Prostate gland (tissue), 2 donors: ENCODE data around the gene SERPINB7. TPM values are rescaled to one million over a fixed set of nuclear protein-coding genes. Genes with fewer than 3 reads are reported as not detected.

Source experiments
- DNase-seq: peaks from one replicate; pipeline ENCODE4 v3.0.0-alpha.2; 2019; ENCODE audit warnings: low spot score
- H3K27ac ChIP-seq, 2 donors: fragments of 200-600 bp; sonication (generic); 2 replicates each; pipeline ENCODE4 v1.5.1; 2017 to 2019
- H3K27me3 ChIP-seq: fragments of 200-600 bp; sonication (generic); replicated peaks from 2 replicates; pipeline ENCODE4 v1.5.1; 2019; ENCODE audit not compliant: insufficient read depth
- H3K36me3 ChIP-seq, 2 donors: fragments of 200-600 bp; sonication (generic); 1 replicate in 1 of 2; 2 replicates in 1 of 2; pipeline versions ENCODE4 v1.5.1 to v1.8.1; 2017 to 2019
- H3K4me1 ChIP-seq: fragments of 200-600 bp; sonication (generic); replicated peaks from 2 replicates; pipeline ENCODE4 v1.5.1; 2019
- H3K4me3 ChIP-seq, 2 donors: fragments of 200-600 bp; sonication (generic); 2 replicates each; pipeline ENCODE4 v1.5.1; 2017 to 2019
- H3K9me3 ChIP-seq: fragments of 200-600 bp; sonication (generic); 2 replicates; pipeline ENCODE4 v1.5.1; 2017
- CTCF ChIP-seq, 4 experiments: fragments of 200-600 bp in 2 of 4; fragments of 450-650 bp in 2 of 4; sonication (generic) in 2 of 4; IDR thresholded peaks; 1 replicate in 3 of 4; 2 replicates in 1 of 4; pipeline ENCODE4 v1.5.1; 2016 to 2019; ENCODE audit warnings: antibody characterized with exemption in 4 of 4, mild to moderate bottlenecking in 2 of 4, moderate library complexity in 2 of 4
- POLR2A ChIP-seq: fragments of 450-650 bp; IDR thresholded peaks from one replicate; pipeline ENCODE4 v1.6.1; 2016; ENCODE audit warnings: antibody characterized with exemption, mild to moderate bottlenecking
- POLR2AphosphoS5 ChIP-seq: sonication (generic); formaldehyde crosslinking; IDR thresholded peaks from one replicate; pipeline ENCODE4 v1.6.1; 2017; ENCODE audit warnings: antibody characterized with exemption
- WGBS: methylation state at CpG from one replicate; pipeline ENCODE4 v1.1.5; 2018; 5-methylcytosine and 5-hydroxymethylcytosine counted together
- intact Hi-C: fragments of 100-400 bp; cut with DNase I; formaldehyde crosslinking; loops from one replicate; pipeline ENCODE4 v1.14.2; 2022
- total RNA-seq, 2 donors: library from RNA; depleted of rRNA; stranded (reverse); fragments of >200 nt; gene quantifications; one replicate each; pipeline ENCODE4 v1.1.0, GENCODE V29; 2016

The SERPINB7 gene
- total RNA-seq, 2 donors from 2014 or later: 0.97 TPM; not detected in 1

DNA sequence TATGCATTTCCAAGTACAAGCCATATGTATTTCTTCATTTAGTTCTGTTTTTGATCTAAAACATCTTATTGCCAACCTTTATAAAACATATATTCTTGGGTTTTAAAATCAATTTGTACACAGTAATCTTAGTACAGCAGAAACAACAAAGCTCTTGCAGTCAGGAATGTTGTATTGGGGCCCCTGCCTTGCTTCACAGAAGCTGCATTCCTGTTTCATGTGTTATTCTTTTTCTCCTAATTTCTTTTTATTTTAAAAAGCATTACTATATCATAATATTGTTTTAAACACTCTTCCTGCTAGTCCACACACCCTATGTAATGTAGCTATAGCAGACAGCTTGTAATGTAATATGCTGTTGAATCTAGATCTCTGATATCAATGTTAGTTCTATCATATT lies 24.0 kb downstream of the SERPINB7 start:
- intact Hi-C loops: no loop called here

DNA sequence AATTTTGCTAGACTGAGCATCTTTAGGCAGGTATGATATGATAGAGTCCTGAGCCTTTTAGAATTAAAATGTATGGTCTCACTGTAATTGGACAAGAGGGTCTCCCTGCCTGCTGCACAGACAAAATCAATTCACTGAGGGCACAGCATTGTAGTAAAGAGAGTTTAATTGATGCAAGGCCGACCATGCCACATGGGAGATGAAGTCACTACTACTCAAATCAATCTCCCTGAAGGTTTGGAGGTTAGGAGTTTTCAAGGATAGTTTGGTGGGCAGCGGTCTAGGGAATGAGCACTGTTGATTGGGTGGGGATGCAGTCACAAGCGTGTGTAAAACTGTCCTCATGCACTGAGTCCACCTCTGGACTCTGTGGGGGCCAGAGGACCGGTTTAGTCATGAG lies 26.1 kb downstream of the SERPINB7 start:
- intact Hi-C loops: no loop called here
- TF ChIP-seq POLR2A (no peak), CTCF (IDR thresholded peaks at IDR 0.05) (no peak), POLR2AphosphoS5 (no peak)
- H3K9me3 ChIP-seq: no peaks in the 10 kb centered on the region
- H3K27me3 ChIP-seq: no peaks in the 10 kb centered on the region
- no peaks in the 10 kb centered on the region for H3K36me3 ChIP-seq
- no peak overlapping the region for H3K27ac ChIP-seq
- DNase-seq: no peak
- 77% methylated on average over 4 of the region's 4 CpGs for WGBS
- H3K4me1 ChIP-seq: no peaks in the 10 kb centered on the region
- no peak overlapping the region for H3K4me3 ChIP-seq

More for the DNA sequence above, 24.0 kb downstream of the SERPINB7 start:
- Histone ChIP-seq H3K4me3 (no peak overlapping the region), H3K4me1 (no peaks in the 10 kb centered on the region), H3K36me3 (no peaks in the 10 kb centered on the region), H3K27ac (no peak overlapping the region), H3K9me3 (no peaks in the 10 kb centered on the region), H3K27me3 (no peaks in the 10 kb centered on the region)
- DNase-seq: no peak
- no peak for TF ChIP-seq CTCF (IDR thresholded peaks at IDR 0.05)
- TF ChIP-seq POLR2AphosphoS5: no peak
- no peak for TF ChIP-seq POLR2A

DNA sequence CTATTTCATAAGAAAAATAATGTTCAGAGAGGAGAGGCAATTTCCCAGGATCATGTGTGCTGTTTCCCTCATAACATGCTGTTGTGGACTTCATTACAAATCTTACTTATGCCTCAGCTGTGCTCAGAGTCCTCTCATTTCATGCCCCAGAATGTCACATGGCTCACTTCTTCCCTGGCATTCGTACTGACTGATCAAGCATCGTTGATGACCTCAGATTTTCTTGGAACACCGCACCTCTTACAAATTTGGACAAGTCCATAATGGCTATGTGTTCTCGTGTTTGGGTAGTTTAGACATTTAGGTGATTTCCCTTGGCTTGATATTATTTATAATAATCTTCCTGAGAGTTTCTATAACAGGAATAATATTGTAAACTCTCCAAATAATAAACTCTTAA lies 32.9 kb downstream of the SERPINB7 start:
- no peak for DNase-seq
- Histone ChIP-seq H3K4me1 (no peaks in the 10 kb centered on the region), H3K9me3 (no peaks in the 10 kb centered on the region), H3K4me3 (no peak overlapping the region), H3K36me3 (no peaks in the 10 kb centered on the region), H3K27ac (no peak overlapping the region), H3K27me3 (no peaks in the 10 kb centered on the region)
- 22% methylated on average over 4 of the region's 4 CpGs for WGBS
- intact Hi-C loops: no loop called here
- no peak for TF ChIP-seq POLR2AphosphoS5
- no peak for TF ChIP-seq CTCF (IDR thresholded peaks at IDR 0.05)
- no peak for TF ChIP-seq POLR2A

DNA sequence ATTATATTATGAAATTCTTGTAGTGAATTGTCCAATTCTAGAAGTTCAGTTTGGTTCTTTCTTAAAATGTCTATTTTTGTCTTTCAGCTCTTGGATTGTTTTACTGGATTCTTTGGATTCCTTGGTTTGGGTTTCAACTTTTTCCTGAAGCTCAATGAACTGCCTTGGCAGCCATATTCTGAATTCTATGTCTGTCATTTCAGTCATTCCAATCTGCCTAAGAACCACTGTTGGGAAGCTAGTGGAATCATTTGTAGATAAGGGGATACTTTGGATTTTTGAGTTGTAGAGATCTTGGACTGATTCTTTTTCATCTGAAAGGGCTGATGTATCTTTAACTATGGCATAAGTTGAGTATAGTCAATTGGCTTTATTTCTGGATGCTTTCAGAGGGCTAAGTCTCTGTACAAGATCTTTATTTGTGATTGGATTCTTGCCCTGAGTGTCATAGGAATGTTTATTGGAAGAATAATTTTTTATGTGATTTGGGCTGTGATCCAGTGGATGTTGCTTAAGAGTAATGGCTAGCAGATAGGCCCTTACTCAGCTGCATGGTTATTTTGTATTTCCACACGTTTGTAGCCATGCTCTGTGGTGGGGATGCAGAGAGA lies 42.3 kb downstream of the SERPINB7 start:
- peak; percentile 47 for TF ChIP-seq POLR2AphosphoS5
- TF ChIP-seq POLR2A: no peak
- Histone ChIP-seq H3K4me3 (no peak overlapping the region), H3K4me1 (no peaks in the 10 kb centered on the region), H3K36me3 (no peaks in the 10 kb centered on the region), H3K9me3 (no peaks in the 10 kb centered on the region), H3K27ac (no peak overlapping the region), H3K27me3 (no peaks in the 10 kb centered on the region)
- WGBS: 12% methylated on average over 1 of the region's 1 CpG
- peak; percentile 20 for DNase-seq
- intact Hi-C loops: no loop called here

GRCh38 chr18:63818212-63818611 lies 43.0 kb downstream of the SERPINB7 start:
- intact Hi-C loops: no loop called here
- H3K9me3 ChIP-seq: no peaks in the 10 kb centered on the region
- TF ChIP-seq CTCF (IDR thresholded peaks at IDR 0.05) (no peak), POLR2AphosphoS5 (no peak), POLR2A (no peak)
- H3K36me3 ChIP-seq: no peaks in the 10 kb centered on the region
- WGBS: 50% methylated on average over 1 of the region's 1 CpG
- DNase-seq: no peak
- H3K27ac ChIP-seq: no peak overlapping the region
- H3K27me3 ChIP-seq: no peaks in the 10 kb centered on the region
- no peaks in the 10 kb centered on the region for H3K4me1 ChIP-seq
- no peak overlapping the region for H3K4me3 ChIP-seq
